HEK293T (cell line): ENCODE results near the gene NT5DC4.

Experiments used
- CTCF ChIA-PET: fragments of 350-600 bp; formaldehyde crosslinking; extraction: SDS; loops from one replicate; lab custom pipeline; 2021; ENCODE audit warnings: antibody characterized with exemption, inconsistent platforms; lab: Yijun Ruan, JAX
- POLR2A ChIA-PET: fragments of 350-600 bp; formaldehyde crosslinking; extraction: SDS; loops from one replicate; lab custom pipeline; 2020; ENCODE audit warnings: antibody characterized with exemption, inconsistent platforms; lab: Yijun Ruan, JAX
- DNase-seq: peaks from one replicate; pipeline ENCODE4 v3.0.0; 2012; ENCODE audit warnings: mixed read lengths; ENCODE audit errors: extremely low spot score
- ARNT ChIP-seq: fragments of 450-650 bp; IDR thresholded peaks from 2 replicates; pipeline ENCODE4 v1.6.1; 2017; ENCODE audit warnings: mild to moderate bottlenecking
- BHLHE40 ChIP-seq: fragments of 450-650 bp; IDR thresholded peaks from 2 replicates; pipeline ENCODE4 v1.6.1; 2016; ENCODE audit warnings: mild to moderate bottlenecking, moderate library complexity, borderline replicate concordance
- CTBP1 ChIP-seq: fragments of 450-650 bp; IDR thresholded peaks from 2 replicates; pipeline ENCODE4 v1.6.1; 2016; ENCODE audit warnings: borderline replicate concordance
- ELF4 ChIP-seq: fragments of 450-650 bp; IDR thresholded peaks from 2 replicates; pipeline ENCODE4 v1.6.1; 2017; ENCODE audit warnings: antibody characterized with exemption
- FOXA1 ChIP-seq: fragments of 450-650 bp; IDR thresholded peaks from 2 replicates; pipeline ENCODE4 v1.6.1; 2016; ENCODE audit warnings: mild to moderate bottlenecking
- FOXK2 ChIP-seq: fragments of 450-650 bp; IDR thresholded peaks from 2 replicates; pipeline ENCODE4 v1.6.1; 2016; ENCODE audit warnings: mild to moderate bottlenecking
- FOXM1 ChIP-seq: fragments of 450-650 bp; IDR thresholded peaks from 2 replicates; pipeline ENCODE4 v1.6.1; 2017; ENCODE audit warnings: mild to moderate bottlenecking, borderline replicate concordance
- HDGF ChIP-seq: fragments of 450-650 bp; IDR thresholded peaks from 2 replicates; pipeline ENCODE4 v1.6.1; 2017; ENCODE audit warnings: antibody characterized with exemption, borderline replicate concordance
- L3MBTL2 ChIP-seq: fragments of 450-650 bp; conservative IDR thresholded peaks from 2 replicates; pipeline ENCODE4 v1.6.1; 2016; ENCODE audit warnings: mild to moderate bottlenecking
- LEF1 ChIP-seq: fragments of 450-650 bp; IDR thresholded peaks from 2 replicates; pipeline ENCODE4 v1.6.1; 2017; ENCODE audit warnings: mild to moderate bottlenecking, borderline replicate concordance
- NFRKB ChIP-seq: fragments of 450-650 bp; IDR thresholded peaks from 2 replicates; pipeline ENCODE4 v1.6.1; 2016; ENCODE audit warnings: mild to moderate bottlenecking, moderate library complexity
- SP1 ChIP-seq: fragments of 450-650 bp; IDR thresholded peaks from 2 replicates; pipeline ENCODE4 v1.6.1; 2017
- SUZ12 ChIP-seq: fragments of 450-650 bp; IDR thresholded peaks from 2 replicates; pipeline ENCODE4 v1.6.1; 2016; ENCODE audit warnings: mild to moderate bottlenecking
- TARDBP ChIP-seq: fragments of 450-650 bp; IDR thresholded peaks from 2 replicates; pipeline ENCODE4 v1.6.1; 2016
- ZNF384 ChIP-seq: fragments of 450-650 bp; IDR thresholded peaks from 2 replicates; pipeline ENCODE4 v1.6.1; 2016
- TF ChIP-seq, protein P1 (sequence below): fragments of 450-650 bp; IDR thresholded peaks from 2 replicates; pipeline ENCODE4 v1.6.1; 2016

The NT5DC4 gene

DNA sequence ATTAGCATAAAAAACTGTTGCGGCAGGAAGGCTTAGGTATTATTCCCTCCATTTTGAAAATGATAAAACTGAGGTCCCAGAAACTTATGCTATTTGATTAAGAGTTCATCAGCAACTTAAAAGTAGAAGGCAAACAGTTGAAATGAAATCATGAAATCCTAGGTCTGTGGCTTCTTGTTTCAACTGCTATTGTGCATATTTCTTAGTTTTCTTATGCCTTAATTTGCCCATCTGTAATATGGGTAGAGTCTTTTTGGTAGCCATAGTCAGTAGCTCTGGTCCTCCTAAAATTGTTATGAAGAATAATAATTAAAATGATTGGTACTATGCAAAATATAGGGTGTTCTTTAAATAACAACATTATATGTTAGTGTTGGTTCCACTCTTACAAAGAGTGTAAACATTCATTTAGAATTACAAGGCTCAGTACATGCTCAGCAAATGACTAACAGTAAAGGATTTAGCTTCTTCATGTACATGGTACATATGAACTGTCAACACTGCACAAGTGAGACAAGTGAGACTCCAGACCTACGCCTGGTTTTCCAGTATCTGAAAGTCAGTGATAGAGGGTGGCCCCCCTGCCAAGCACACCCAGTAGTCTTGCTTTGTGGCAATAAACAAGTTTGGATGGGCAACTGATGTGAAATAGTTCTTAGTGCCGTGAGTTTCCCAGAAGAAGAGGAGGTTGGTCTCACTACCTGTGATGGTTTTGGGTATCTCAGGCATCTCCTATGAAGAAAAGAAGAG is 53.9 kb downstream of the NT5DC4 start:
- ChIA-PET CTCF (no interaction called here), POLR2A (no interaction called here)
- DNase-seq, result no peak
- no peak for TF ChIP-seq LEF1
- no peak for TF ChIP-seq FOXM1

DNA sequence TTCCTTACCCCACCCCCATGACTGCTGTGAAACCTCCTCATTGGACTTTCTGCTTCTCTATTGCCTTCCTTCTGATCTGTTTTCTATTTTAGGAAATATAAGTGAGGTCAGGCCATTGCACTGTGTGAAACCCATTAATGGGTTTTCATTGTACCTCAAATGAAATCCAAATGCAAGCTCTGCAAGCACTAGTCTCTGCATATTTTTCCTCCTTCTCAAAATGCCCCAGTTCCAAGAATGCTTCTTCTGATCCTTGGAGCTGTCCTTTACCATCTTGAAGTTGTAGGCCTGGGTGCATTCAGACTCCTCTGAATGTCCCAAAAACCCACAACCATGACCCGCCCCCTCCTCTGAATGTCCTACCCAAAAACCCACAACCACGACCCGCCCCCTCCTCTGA is 55.3 kb downstream of the NT5DC4 start:
- ChIA-PET POLR2A (no interaction called here), CTCF (no interaction called here)
- no peak for DNase-seq
- TF ChIP-seq ZNF384 (no peak), BHLHE40 (no peak), CTBP1 (no peak), FOXK2 (no peak), L3MBTL2 (no peak), NFRKB (no peak), SUZ12 (no peak), TARDBP (no peak), FOXA1 (no peak), FOXM1 (no peak), HDGF (no peak), SP1 (no peak), LEF1 (no peak), ELF4 (no peak), ARNT (no peak)
- TF ChIP-seq, protein P1, sequence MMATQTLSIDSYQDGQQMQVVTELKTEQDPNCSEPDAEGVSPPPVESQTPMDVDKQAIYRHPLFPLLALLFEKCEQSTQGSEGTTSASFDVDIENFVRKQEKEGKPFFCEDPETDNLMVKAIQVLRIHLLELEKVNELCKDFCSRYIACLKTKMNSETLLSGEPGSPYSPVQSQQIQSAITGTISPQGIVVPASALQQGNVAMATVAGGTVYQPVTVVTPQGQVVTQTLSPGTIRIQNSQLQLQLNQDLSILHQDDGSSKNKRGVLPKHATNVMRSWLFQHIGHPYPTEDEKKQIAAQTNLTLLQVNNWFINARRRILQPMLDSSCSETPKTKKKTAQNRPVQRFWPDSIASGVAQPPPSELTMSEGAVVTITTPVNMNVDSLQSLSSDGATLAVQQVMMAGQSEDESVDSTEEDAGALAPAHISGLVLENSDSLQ, result no peak

DNA sequence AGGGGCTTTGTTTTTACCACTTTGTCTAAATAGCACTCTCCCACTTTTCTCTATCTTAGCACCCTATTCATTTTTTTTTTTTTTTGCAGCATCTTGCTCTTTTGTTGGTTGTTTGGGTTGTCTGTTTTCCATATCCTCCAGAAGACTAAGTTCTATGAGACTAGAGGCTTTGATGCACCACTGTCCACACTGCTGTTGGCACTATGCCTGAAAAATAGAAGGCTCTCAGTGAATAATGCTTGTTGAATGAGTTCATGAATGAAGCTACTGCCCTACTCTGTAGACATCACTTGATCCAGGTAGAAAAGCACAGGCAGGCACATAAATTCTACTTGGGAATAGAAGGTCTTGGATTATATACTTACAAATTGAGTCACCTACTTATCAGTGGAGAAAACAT is 56.2 kb downstream of the NT5DC4 start:
- ChIA-PET CTCF (no interaction called here), POLR2A (no interaction called here)
- TF ChIP-seq HDGF (no peak), NFRKB (no peak), FOXM1 (no peak), LEF1 (no peak), FOXA1 (no peak), BHLHE40 (no peak), ARNT (no peak), SUZ12 (no peak), ELF4 (no peak), CTBP1 (no peak), FOXK2 (no peak), L3MBTL2 (no peak)
- DNase-seq, result no peak

DNA sequence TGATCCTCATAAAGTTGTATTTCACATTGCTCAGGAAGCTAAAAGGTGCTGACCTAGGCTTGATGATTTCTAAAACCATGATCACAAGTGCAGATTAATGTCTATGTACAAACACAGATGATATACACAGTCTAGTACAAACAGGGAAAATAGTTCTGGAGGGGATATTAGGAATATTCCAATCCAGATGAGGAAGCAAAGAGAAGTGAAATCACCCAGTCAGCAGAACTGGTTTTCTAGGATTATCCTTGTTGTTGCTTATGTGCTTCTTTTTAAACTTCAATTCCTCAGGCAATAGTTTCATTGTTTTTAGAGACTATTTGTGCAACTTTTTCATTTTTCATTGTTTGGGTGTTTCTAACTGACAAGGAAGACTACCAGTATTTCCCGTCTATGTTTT is 58.8 kb downstream of the NT5DC4 start:
- ChIA-PET CTCF (no interaction called here), POLR2A (no interaction called here)
- TF ChIP-seq SP1, result no peak
- no peak for TF ChIP-seq ZNF384
- TF ChIP-seq FOXK2, result no peak
- no peak for TF ChIP-seq FOXM1
- no peak for TF ChIP-seq ARNT
- TF ChIP-seq CTBP1, result no peak
- TF ChIP-seq ELF4, result no peak
- TF ChIP-seq L3MBTL2, result no peak
- TF ChIP-seq LEF1, result no peak
- TF ChIP-seq SUZ12, result no peak
- TF ChIP-seq, protein P1, result no peak
- TF ChIP-seq FOXA1, result no peak
- TF ChIP-seq HDGF, result no peak
- TF ChIP-seq NFRKB, result no peak
- no peak for DNase-seq

DNA sequence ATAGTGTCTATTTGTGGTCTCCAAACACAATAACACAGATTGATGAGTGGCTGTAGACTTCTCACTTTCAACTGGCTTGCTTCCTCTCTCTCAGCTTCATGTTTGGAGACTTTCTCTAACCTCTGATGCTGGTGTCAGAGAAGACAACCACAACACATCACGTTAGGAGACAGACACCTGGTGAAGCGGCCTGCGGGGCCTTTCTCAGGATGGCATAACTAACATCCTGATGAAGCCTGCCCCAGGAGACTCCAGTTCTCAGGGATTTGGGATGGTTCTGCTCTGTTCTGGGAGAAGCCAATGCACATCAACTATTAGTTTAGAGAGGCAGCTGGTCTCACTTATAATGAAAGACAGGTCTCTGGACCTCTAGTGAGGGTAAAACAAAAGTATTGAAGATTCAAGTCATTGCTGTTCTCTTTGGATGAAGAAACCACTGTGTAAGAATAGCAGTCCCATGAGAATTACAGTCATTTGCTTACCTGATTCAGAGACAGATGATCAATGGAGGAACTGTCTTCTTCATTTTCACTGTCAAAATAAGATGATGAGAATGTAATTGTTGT is 61.5 kb downstream of the NT5DC4 start:
- CTCF ChIA-PET, result no interaction called here
- TF ChIP-seq SUZ12, result no peak
- no peak for TF ChIP-seq SP1
- no peak for TF ChIP-seq FOXA1
- no peak for TF ChIP-seq FOXK2
- no peak for TF ChIP-seq FOXM1
- TF ChIP-seq ARNT, result no peak
- TF ChIP-seq NFRKB, result no peak
- no peak for TF ChIP-seq ZNF384
- no peak for TF ChIP-seq LEF1
- TF ChIP-seq, protein P1, result no peak
- no peak for TF ChIP-seq TARDBP
- no peak for TF ChIP-seq CTBP1
- TF ChIP-seq L3MBTL2, result no peak
- no peak for TF ChIP-seq ELF4
- TF ChIP-seq HDGF, result no peak
- no peak for TF ChIP-seq BHLHE40
- DNase-seq, result no peak
- POLR2A ChIA-PET, result no interaction called here
